GM12874 (cell line): ENCODE data around the gene WDR5B.

Source experiments
- CTCF ChIP-seq: IDR thresholded peaks from 2 replicates; pipeline ENCODE4 v1.5.1; 2011; ENCODE audit warnings: low read depth, mild to moderate bottlenecking, control low read depth, low read length, moderate library complexity; ENCODE audit not compliant: insufficient read depth

The WDR5B gene

GRCh38 chr3:122416966-122417365 is 1.1 kb upstream of the WDR5B start:
- TF ChIP-seq CTCF = no peak

- no peak for TF ChIP-seq CTCF
Observed at GRCh38 chr3:122415104-122415744, 638 bp downstream of the WDR5B start.

GRCh38 chr3:122414391-122414790 is 1.5 kb downstream of the WDR5B start:
- no peak for TF ChIP-seq CTCF

GRCh38 chr3:122410639-122411038 is 5.2 kb downstream of the WDR5B start:
- TF ChIP-seq CTCF = no peak

GRCh38 chr3:122410111-122410510 is 5.8 kb downstream of the WDR5B start:
- TF ChIP-seq CTCF = no peak

- TF ChIP-seq CTCF = no peak
Observed at GRCh38 chr3:122409446-122409845, 6.4 kb downstream of the WDR5B start.

- TF ChIP-seq CTCF = no peak
Observed at GRCh38 chr3:122407946-122408345, 7.9 kb downstream of the WDR5B start.
